ENCODE data around the gene HLA-A.

- no peak for TF ChIP-seq PPARA (CRISPR knock-in tag; IDR thresholded peaks at IDR 0.05; ENCODE audit: borderline replicate concordance)
- TF ChIP-seq SNAI2 (CRISPR knock-in tag; IDR thresholded peaks at IDR 0.05), result no peak
- no peak for TF ChIP-seq ZFP30 (CRISPR knock-in tag; IDR thresholded peaks at IDR 0.05)
- TF ChIP-seq OSR1 (CRISPR knock-in tag; IDR thresholded peaks at IDR 0.05), result no peak
- TF ChIP-seq ZFP3 (CRISPR knock-in tag; IDR thresholded peaks at IDR 0.05), result no peak
Observed at GRCh38 chr6:29995340-29995777, 53.0 kb downstream of the HLA-A start.

Data from SK-N-SH treated with all-trans-retinoic acid at 6 μM for 48 hours (cell line).